OCI-LY1 (cell line): Measurements from ENCODE around the gene PMEPA1.

ENCODE experiments used
- H2AFZ ChIP-seq: fragments of 200-600 bp; sonication (generic), shearing (Covaris generic); 2 replicates; pipeline ENCODE4 v1.6.0; 2014; ENCODE audit warnings: antibody characterized with exemption, mild to moderate bottlenecking, low read length
- H3F3A ChIP-seq: fragments of 200-600 bp; sonication (generic), shearing (Covaris generic); 2 replicates; pipeline ENCODE4 v1.6.0; 2014; ENCODE audit warnings: mild to moderate bottlenecking, antibody characterized with exemption, low read length, moderate library complexity; ENCODE audit not compliant: insufficient read depth
- H3K27ac ChIP-seq: fragments of 200-600 bp; sonication (generic); 2 replicates; pipeline ENCODE4 v1.5.1; 2014; ENCODE audit warnings: low read length, mixed run types, mild to moderate bottlenecking, low read depth; ENCODE audit not compliant: poor library complexity, severe bottlenecking
- H3K27me3 ChIP-seq: fragments of 200-600 bp; sonication (generic); 2 replicates; pipeline ENCODE4 v1.6.0; 2014; ENCODE audit warnings: antibody characterized with exemption, mild to moderate bottlenecking, low read length, moderate library complexity; ENCODE audit not compliant: insufficient read depth
- H3K36me3 ChIP-seq: fragments of 200-600 bp; sonication (generic); 2 replicates; pipeline ENCODE4 v1.6.1; 2014; ENCODE audit warnings: mild to moderate bottlenecking, antibody characterized with exemption, low read length, moderate library complexity, mixed read lengths; ENCODE audit not compliant: insufficient read depth
- H3K4me1 ChIP-seq: fragments of 200-600 bp; sonication (generic); 2 replicates; pipeline ENCODE4 v1.5.1; 2014; ENCODE audit warnings: mild to moderate bottlenecking, low read length, moderate library complexity; ENCODE audit not compliant: insufficient read depth, severe bottlenecking
- H3K4me2 ChIP-seq: fragments of 200-600 bp; sonication (generic), shearing (Covaris generic); 2 replicates; pipeline ENCODE4 v1.6.1; 2014; ENCODE audit warnings: low read length
- H3K4me3 ChIP-seq: fragments of 200-600 bp; sonication (generic); 2 replicates; pipeline ENCODE4 v1.5.1; 2014; ENCODE audit warnings: low read length, low read depth, mild to moderate bottlenecking, mixed read lengths; ENCODE audit not compliant: poor library complexity, severe bottlenecking
- H3K79me2 ChIP-seq: fragments of 200-600 bp; shearing (Covaris generic); 2 replicates; pipeline ENCODE4 v1.6.1; 2016; ENCODE audit warnings: mixed run types, low read length, mixed read lengths; ENCODE audit not compliant: insufficient read depth
- H3K9ac ChIP-seq: fragments of 200-600 bp; sonication (generic), shearing (Covaris generic); 2 replicates; pipeline ENCODE4 v1.6.1; 2014; ENCODE audit warnings: mild to moderate bottlenecking, low read length, mixed read lengths
- H3K9me2 ChIP-seq: fragments of 200-600 bp; sonication (generic), shearing (Covaris generic); 2 replicates; pipeline ENCODE4 v1.6.1; 2014; ENCODE audit warnings: low read depth, mild to moderate bottlenecking, low read length, mixed read lengths
- H3K9me3 ChIP-seq: fragments of 200-600 bp; shearing (Covaris generic); 2 replicates; pipeline ENCODE4 v1.6.1; 2014; ENCODE audit warnings: low read length, mixed read lengths
- H4K20me1 ChIP-seq: fragments of 200-600 bp; sonication (generic), shearing (Covaris generic); 2 replicates; pipeline ENCODE4 v1.6.0; 2016; ENCODE audit warnings: mild to moderate bottlenecking, low read length; ENCODE audit not compliant: insufficient read depth
- CTCF ChIP-seq: fragments of 200-600 bp; sonication (generic), shearing (Covaris generic); IDR thresholded peaks from 2 replicates; pipeline ENCODE4 v1.5.1; 2017; ENCODE audit warnings: mild to moderate bottlenecking, antibody characterized with exemption, low read length, moderate library complexity, mixed read lengths
- EZH2 ChIP-seq: fragments of 200-600 bp; sonication (generic), shearing (Covaris generic); IDR thresholded peaks from 2 replicates; pipeline ENCODE4 v1.8.0; 2017; ENCODE audit warnings: borderline replicate concordance, mixed run types, mild to moderate bottlenecking, antibody characterized with exemption, low read length, moderate library complexity, mixed read lengths

PMEPA1 gene

DNA sequence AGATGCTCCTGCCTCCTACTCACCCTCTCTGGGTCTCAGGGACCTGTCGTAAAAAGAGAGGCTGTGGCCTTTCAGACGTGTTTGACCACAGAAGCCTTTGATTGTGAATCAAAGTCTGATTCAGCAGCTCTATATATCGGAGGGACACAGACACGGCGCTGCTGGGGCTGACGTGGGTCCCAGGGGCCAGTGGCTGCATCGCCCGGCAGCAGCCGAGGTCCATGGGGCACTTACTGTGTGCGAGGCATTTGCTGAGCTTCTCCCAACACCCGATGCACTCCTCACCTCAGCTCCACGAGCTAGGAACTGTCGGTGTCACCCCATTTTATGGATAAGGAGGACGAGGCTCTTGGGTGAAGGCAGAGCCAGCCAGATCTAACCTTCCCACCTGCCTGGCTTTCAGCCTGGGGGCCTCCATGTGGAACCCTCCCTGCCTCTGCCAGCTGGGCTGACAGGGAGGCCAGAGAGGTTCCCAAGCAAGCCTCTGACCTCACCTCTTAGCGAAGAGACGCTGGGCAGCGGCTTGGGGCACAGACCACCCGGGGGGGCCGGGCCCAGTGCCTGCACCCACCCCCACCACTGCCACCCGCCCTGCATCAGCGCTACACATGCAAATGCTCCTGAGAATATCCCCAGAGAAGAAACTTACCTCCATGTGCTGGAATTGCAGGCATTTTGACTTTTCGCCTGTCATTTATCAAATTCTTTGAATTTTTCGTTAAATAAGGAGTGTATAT is 19.9 kb downstream of the PMEPA1 start:
- H4K20me1 ChIP-seq = no peaks in the 10 kb centered on the region
- H3K27me3 ChIP-seq = peaks cover 4% of the 10 kb centered on the region; the same call in 1 of the 2 replicates
- no peak overlapping the region for H3K4me2 ChIP-seq
- H3K4me1 ChIP-seq = no peaks in the 10 kb centered on the region
- no peak overlapping the region for H3K9ac ChIP-seq
- no peak overlapping the region for H2AFZ ChIP-seq
- no peaks in the 10 kb centered on the region for H3K36me3 ChIP-seq
- no peak overlapping the region for H3K27ac ChIP-seq
- H3F3A ChIP-seq = no peaks in the 10 kb centered on the region
- H3K9me2 ChIP-seq = no peaks in the 10 kb centered on the region
- no peaks in the 10 kb centered on the region for H3K9me3 ChIP-seq
- TF ChIP-seq EZH2 (no peak), CTCF (no peak)
- H3K79me2 ChIP-seq = no peaks in the 10 kb centered on the region
- H3K4me3 ChIP-seq = no peak overlapping the region

DNA sequence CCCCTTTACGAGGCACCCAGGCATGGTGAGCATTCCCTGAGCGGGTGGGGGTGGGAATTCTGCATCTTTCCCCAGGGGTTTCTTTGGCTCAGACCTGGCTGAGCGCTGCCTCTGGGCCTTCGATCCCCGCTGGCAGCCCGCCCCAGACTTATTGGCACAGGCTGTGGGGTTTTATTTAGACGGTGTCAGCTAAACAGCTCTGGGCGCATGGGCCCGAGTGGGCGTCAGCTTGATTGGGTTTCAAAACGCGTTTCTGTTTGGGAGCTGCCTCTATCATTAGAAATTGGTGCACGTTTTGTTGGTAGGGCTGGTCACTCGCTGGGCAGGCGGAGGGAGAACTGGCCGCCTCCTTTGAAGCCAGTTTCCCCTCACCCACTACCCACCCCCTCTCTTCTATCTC is 21.0 kb downstream of the PMEPA1 start:
- Histone ChIP-seq H3K27ac (no peak overlapping the region), H3K79me2 (no peaks in the 10 kb centered on the region), H3K9me2 (no peaks in the 10 kb centered on the region), H2AFZ (no peak overlapping the region), H3K27me3 (peaks cover 4% of the 10 kb centered on the region; the same call in 1 of the 2 replicates), H3K4me1 (no peaks in the 10 kb centered on the region), H3K36me3 (no peaks in the 10 kb centered on the region), H3F3A (no peaks in the 10 kb centered on the region), H3K4me3 (no peak overlapping the region), H4K20me1 (no peaks in the 10 kb centered on the region), H3K9me3 (no peaks in the 10 kb centered on the region), H3K9ac (no peak overlapping the region), H3K4me2 (no peak overlapping the region)
- TF ChIP-seq CTCF = no peak
- no peak for TF ChIP-seq EZH2

DNA sequence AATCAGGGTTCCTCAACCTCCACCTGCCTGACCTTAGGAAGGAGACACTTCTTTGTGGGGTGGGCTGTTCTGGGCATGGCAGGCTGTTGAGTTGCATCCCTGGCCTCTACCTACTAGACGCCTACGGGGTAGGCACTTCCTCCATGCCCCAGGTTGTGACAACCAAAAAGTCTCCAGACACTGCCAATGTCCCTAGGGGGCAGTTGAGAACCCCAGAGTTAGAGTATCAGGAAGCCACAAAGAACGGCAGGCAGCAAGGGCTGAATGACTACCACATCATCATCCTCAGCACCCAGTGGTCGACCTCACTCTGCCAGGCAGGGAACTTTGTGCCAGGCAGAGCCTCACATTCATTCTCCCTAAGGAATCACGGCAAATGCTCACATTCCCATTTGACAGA is 21.5 kb downstream of the PMEPA1 start:
- no peak overlapping the region for H3K4me2 ChIP-seq
- no peak overlapping the region for H2AFZ ChIP-seq
- no peak overlapping the region for H3K9ac ChIP-seq
- peaks cover 4% of the 10 kb centered on the region; the same call in 1 of the 2 replicates for H3K27me3 ChIP-seq
- no peaks in the 10 kb centered on the region for H4K20me1 ChIP-seq
- no peaks in the 10 kb centered on the region for H3K79me2 ChIP-seq
- no peaks in the 10 kb centered on the region for H3K9me3 ChIP-seq
- TF ChIP-seq EZH2 = no peak
- H3K36me3 ChIP-seq = no peaks in the 10 kb centered on the region
- no peak overlapping the region for H3K4me3 ChIP-seq
- no peaks in the 10 kb centered on the region for H3K9me2 ChIP-seq
- H3F3A ChIP-seq = no peaks in the 10 kb centered on the region
- H3K4me1 ChIP-seq = peaks cover under 1% of the 10 kb centered on the region
- no peak overlapping the region for H3K27ac ChIP-seq
